HCT116 (cell line): ENCODE measurements around the gene RBKS. TPM values are rescaled to one million over a fixed set of nuclear protein-coding genes. Genes with fewer than 3 reads are reported as not detected.

Experiments
- ATAC-seq: fragments of 200-7000 bp; cut with Tn5 transposase; 2 replicates; pipeline ENCODE4 v1.9.1; 2020; ENCODE audit warnings: mild to moderate bottlenecking, moderate library complexity
- BruUV-seq: library from RNA; stranded (reverse); fragments of 400-500 nt; replicated peaks from 2 replicates; lab custom pipeline; 2021; lab: Mats Ljungman, UMichigan
- CTCF ChIA-PET: fragments of 300-600 bp; sonication (Branson Sonifier 250); formaldehyde crosslinking; loops from one replicate; lab custom pipeline; 2021; ENCODE audit warnings: antibody characterized with exemption; lab: Charles Lee
- POLR2A ChIA-PET: fragments of 300-600, 350-600 bp; sonication (Branson Sonifier 250); formaldehyde crosslinking; loops from one replicate; lab custom pipeline; 2021; ENCODE audit warnings: antibody characterized with exemption; lab: Charles Lee
- RAD21 ChIA-PET, 2 experiments: fragments of 300-600 bp; sonication (Branson Sonifier 250); formaldehyde crosslinking; loops; one replicate each; lab custom pipeline; 2023; ENCODE audit warnings: low total read pairs in 2 of 2; ENCODE audit not compliant: uncharacterized antibody in 2 of 2, unreplicated experiment in 2 of 2, low non-redundant PET in 1 of 2; lab: Charles Lee
- DNase-seq: peaks from one replicate; pipeline ENCODE4 v3.0.0-alpha.2; 2010; ENCODE audit warnings: low read depth, low spot score
- H2AFZ ChIP-seq: fragments of 200-600 bp; shearing (Covaris generic), sonication (generic); 2 replicates; pipeline ENCODE4 v1.6.1; 2017; ENCODE audit warnings: low read depth, mixed run types, mixed read lengths, antibody characterized with exemption, low read length; ENCODE audit not compliant: poor library complexity, severe bottlenecking
- H3K27ac ChIP-seq: 2 replicates; pipeline ENCODE4 v1.5.1; 2012; ENCODE audit warnings: low read depth, low read length
- H3K27me3 ChIP-seq: fragments of 200-600 bp; sonication (generic); 2 replicates; pipeline ENCODE4 v1.6.1; 2016; ENCODE audit warnings: mixed run types, low read length, mixed read lengths; ENCODE audit not compliant: insufficient read depth
- H3K36me3 ChIP-seq, 2 experiments: fragments of 200-500 bp in 1 of 2; fragments of 200-600 bp in 1 of 2; sonication (Bioruptor generic) in 1 of 2; sonication (generic) in 1 of 2; 2 replicates each; pipeline versions ENCODE4 v1.5.1 to v1.6.1; 2014 to 2016; ENCODE audit warnings: low read length in 2 of 2, inconsistent platforms in 1 of 2, mixed read lengths in 1 of 2, mixed run types in 1 of 2; ENCODE audit not compliant: insufficient read depth in 2 of 2, control insufficient read depth in 1 of 2
- H3K4me1 ChIP-seq, 2 experiments: fragments of 200-600 bp in 1 of 2; sonication (generic) in 1 of 2; 2 replicates each; pipeline versions ENCODE4 v1.5.1 to v1.6.1; 2012 to 2017; ENCODE audit warnings: low read length in 2 of 2, inconsistent platforms in 1 of 2, mild to moderate bottlenecking in 1 of 2, mixed read lengths in 1 of 2, mixed run types in 1 of 2, moderate library complexity in 1 of 2; ENCODE audit not compliant: insufficient read depth in 2 of 2, control insufficient read depth in 1 of 2
- H3K4me2 ChIP-seq: fragments of 200-600 bp; sonication (generic); 2 replicates; pipeline ENCODE4 v1.6.1; 2017; ENCODE audit warnings: mixed run types, low read length, mixed read lengths
- H3K4me3 ChIP-seq, 2 experiments: fragments of 200-600 bp in 1 of 2; sonication (generic) in 1 of 2; replicated peaks in 1 of 2; 2 replicates each; pipeline ENCODE4 v1.5.1; 2011 to 2016; ENCODE audit warnings: low read length in 2 of 2, control low read depth in 1 of 2, low read depth in 1 of 2, mild to moderate bottlenecking in 1 of 2, mixed read lengths in 1 of 2, mixed run types in 1 of 2
- H3K79me2 ChIP-seq: fragments of 200-600 bp; sonication (generic); 2 replicates; pipeline ENCODE4 v1.6.1; 2017; ENCODE audit warnings: mild to moderate bottlenecking, mixed run types, low read length, moderate library complexity, mixed read lengths; ENCODE audit not compliant: insufficient read depth
- H3K9ac ChIP-seq: fragments of 200-600 bp; sonication (generic); 2 replicates; pipeline ENCODE4 v1.6.1; 2016; ENCODE audit warnings: low read length, mixed read lengths
- H3K9me2 ChIP-seq: fragments of 200-600 bp; sonication (generic), shearing (Covaris generic); 2 replicates; pipeline ENCODE4 v1.6.1; 2017; ENCODE audit warnings: mixed run types, mild to moderate bottlenecking, moderate library complexity; ENCODE audit not compliant: insufficient read depth
- H3K9me3 ChIP-seq, 2 experiments: fragments of 200-500 bp in 1 of 2; fragments of 200-600 bp in 1 of 2; sonication (Bioruptor generic) in 1 of 2; sonication (generic) in 1 of 2; 2 replicates each; pipeline ENCODE4 v1.6.1; 2014 to 2017; ENCODE audit warnings: low read length in 2 of 2, mixed read lengths in 2 of 2, inconsistent platforms in 1 of 2, low read depth in 1 of 2, mild to moderate bottlenecking in 1 of 2, mixed run types in 1 of 2, moderate library complexity in 1 of 2; ENCODE audit not compliant: control insufficient read depth in 1 of 2, insufficient read depth in 1 of 2
- H4K20me1 ChIP-seq: fragments of 200-600 bp; sonication (generic), shearing (Covaris generic); 2 replicates; pipeline ENCODE4 v1.6.1; 2017; ENCODE audit warnings: mixed run types, mild to moderate bottlenecking, moderate library complexity; ENCODE audit not compliant: insufficient read depth
- CBX3 ChIP-seq: IDR thresholded peaks from 2 replicates; pipeline ENCODE4 v1.6.1; 2012; ENCODE audit warnings: low read depth
- EGR1 ChIP-seq: IDR thresholded peaks from 2 replicates; pipeline ENCODE4 v1.6.1; 2012; ENCODE audit warnings: low read depth
- ELF1 ChIP-seq: IDR thresholded peaks from 2 replicates; pipeline ENCODE4 v1.6.1; 2012; ENCODE audit warnings: low read depth, borderline replicate concordance
- EZH2 ChIP-seq: fragments of 200-600 bp; sonication (generic); IDR thresholded peaks from 2 replicates; pipeline ENCODE4 v1.6.1; 2017; ENCODE audit warnings: antibody characterized with exemption, mixed run types
- JUND ChIP-seq: IDR thresholded peaks from 2 replicates; pipeline ENCODE4 v1.6.1; 2012
- RAD21 ChIP-seq: IDR thresholded peaks from 2 replicates; pipeline ENCODE4 v1.6.1; 2012; ENCODE audit warnings: low read depth, mild to moderate bottlenecking
- SIN3A ChIP-seq: IDR thresholded peaks from 2 replicates; pipeline ENCODE4 v1.6.1; 2012; ENCODE audit warnings: low read depth
- TCF7L2 ChIP-seq: IDR thresholded peaks from 2 replicates; pipeline ENCODE4 v1.7.0; 2011; ENCODE audit warnings: borderline replicate concordance, inconsistent platforms; ENCODE audit not compliant: insufficient read depth, insufficient read length; ENCODE audit errors: extremely low read depth
- ZFX ChIP-seq: fragments of 450-650 bp; IDR thresholded peaks from 2 replicates; pipeline ENCODE4 v1.6.1; 2017
- intact Hi-C: fragments of 100-400 bp; cut with micrococcal nuclease; formaldehyde crosslinking; loops from 2 replicates; pipeline ENCODE4 v1.10.0; 2022
- total RNA-seq: library from RNA; stranded (reverse); gene quantifications from one replicate; pipeline ENCODE4 v1.2.1, GENCODE V29; 2021; ENCODE audit not compliant: unreplicated experiment
- TF ChIP-seq, protein P1 (sequence below): IDR thresholded peaks from 2 replicates; pipeline ENCODE4 v1.6.1; 2011; ENCODE audit warnings: mild to moderate bottlenecking, low read length, moderate library complexity; ENCODE audit not compliant: insufficient replicate concordance; ENCODE audit errors: extremely low read depth
- TF ChIP-seq, protein P2 (sequence below): IDR thresholded peaks from 2 replicates; pipeline ENCODE4 v1.6.1; 2012
- TF ChIP-seq, protein P3 (sequence below): IDR thresholded peaks from 2 replicates; pipeline ENCODE4 v1.6.1; 2012

The RBKS gene
- total RNA-seq, 1 experiment from 2014 or later: 2.4 TPM

- Histone ChIP-seq H3K9me3 (no peaks in the 10 kb centered on the region), H3K4me3 (no peak overlapping the region), H3K4me2 (no peak overlapping the region), H3K27ac (no peak overlapping the region), H3K79me2 (no peaks in the 10 kb centered on the region), H3K4me1 (no peaks in the 10 kb centered on the region), H3K9ac (no peak overlapping the region), H3K27me3 (no peaks in the 10 kb centered on the region), H3K36me3 (no peaks in the 10 kb centered on the region), H2AFZ (no peak overlapping the region), H3K9me2 (no peaks in the 10 kb centered on the region), H4K20me1 (no peaks in the 10 kb centered on the region)
- ChIA-PET POLR2A (no interaction called here), RAD21 (no interaction called here), CTCF (no interaction called here)
- no TSS peak for BruUV-seq
- DNase-seq: no peak
- no peak for TF ChIP-seq EZH2
- TF ChIP-seq, protein P1, sequence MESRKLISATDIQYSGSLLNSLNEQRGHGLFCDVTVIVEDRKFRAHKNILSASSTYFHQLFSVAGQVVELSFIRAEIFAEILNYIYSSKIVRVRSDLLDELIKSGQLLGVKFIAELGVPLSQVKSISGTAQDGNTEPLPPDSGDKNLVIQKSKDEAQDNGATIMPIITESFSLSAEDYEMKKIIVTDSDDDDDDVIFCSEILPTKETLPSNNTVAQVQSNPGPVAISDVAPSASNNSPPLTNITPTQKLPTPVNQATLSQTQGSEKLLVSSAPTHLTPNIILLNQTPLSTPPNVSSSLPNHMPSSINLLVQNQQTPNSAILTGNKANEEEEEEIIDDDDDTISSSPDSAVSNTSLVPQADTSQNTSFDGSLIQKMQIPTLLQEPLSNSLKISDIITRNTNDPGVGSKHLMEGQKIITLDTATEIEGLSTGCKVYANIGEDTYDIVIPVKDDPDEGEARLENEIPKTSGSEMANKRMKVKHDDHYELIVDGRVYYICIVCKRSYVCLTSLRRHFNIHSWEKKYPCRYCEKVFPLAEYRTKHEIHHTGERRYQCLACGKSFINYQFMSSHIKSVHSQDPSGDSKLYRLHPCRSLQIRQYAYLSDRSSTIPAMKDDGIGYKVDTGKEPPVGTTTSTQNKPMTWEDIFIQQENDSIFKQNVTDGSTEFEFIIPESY: no peak
- no peak for TF ChIP-seq EGR1
- no peak for TF ChIP-seq RAD21
- no peak for TF ChIP-seq TCF7L2
- intact Hi-C loops: no loop called here
- no peak for ATAC-seq
Measured at GRCh38 chr2:27830656-27831055, 59.5 kb downstream of the RBKS start.

DNA sequence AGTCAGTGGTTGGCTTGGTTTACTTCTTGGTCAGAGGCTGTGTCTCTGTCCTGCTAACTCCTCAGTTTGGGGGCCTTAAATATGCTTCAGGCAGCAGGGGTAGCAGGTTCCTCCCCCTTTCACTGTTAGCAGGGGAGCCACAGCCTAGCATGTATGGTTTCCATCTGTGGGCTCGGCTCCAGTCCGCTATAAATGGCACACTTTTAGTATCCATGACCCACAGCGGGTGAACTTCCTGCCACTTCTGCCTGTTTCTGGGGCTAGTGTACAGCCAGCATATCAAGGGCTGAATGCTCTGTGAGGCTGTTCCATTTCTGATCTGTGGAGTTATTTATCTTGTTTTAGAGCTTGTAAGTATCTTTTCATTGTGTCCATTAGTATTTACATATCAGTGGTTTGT, 60.4 kb downstream of the RBKS start:
- CTCF ChIA-PET: no interaction called here
- Histone ChIP-seq H3K9me3 (no peaks in the 10 kb centered on the region), H3K27me3 (no peaks in the 10 kb centered on the region), H3K27ac (no peak overlapping the region), H3K79me2 (no peaks in the 10 kb centered on the region), H3K4me3 (no peak overlapping the region), H3K9ac (no peak overlapping the region), H4K20me1 (no peaks in the 10 kb centered on the region), H3K4me1 (no peaks in the 10 kb centered on the region), H2AFZ (no peak overlapping the region), H3K36me3 (no peaks in the 10 kb centered on the region), H3K4me2 (no peak overlapping the region), H3K9me2 (no peaks in the 10 kb centered on the region)
- RAD21 ChIA-PET: no interaction called here
- TF ChIP-seq, protein P1: no peak
- TF ChIP-seq ELF1 (no peak), ZFX (no peak), JUND (no peak), SIN3A (no peak), CBX3 (no peak), EZH2 (no peak)
- TF ChIP-seq, protein P2, sequence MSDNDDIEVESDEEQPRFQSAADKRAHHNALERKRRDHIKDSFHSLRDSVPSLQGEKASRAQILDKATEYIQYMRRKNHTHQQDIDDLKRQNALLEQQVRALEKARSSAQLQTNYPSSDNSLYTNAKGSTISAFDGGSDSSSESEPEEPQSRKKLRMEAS: no peak
- TF ChIP-seq, protein P3, sequence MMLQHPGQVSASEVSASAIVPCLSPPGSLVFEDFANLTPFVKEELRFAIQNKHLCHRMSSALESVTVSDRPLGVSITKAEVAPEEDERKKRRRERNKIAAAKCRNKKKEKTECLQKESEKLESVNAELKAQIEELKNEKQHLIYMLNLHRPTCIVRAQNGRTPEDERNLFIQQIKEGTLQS: no peak
- POLR2A ChIA-PET: no interaction called here
- no TSS peak for BruUV-seq
- ATAC-seq (no peak), DNase-seq (no peak)
- intact Hi-C loops: no loop called here
